Fibroblast of lung (primary cell): Measurements from ENCODE around the gene CLECL1. TPM values are rescaled to one million over a fixed set of nuclear protein-coding genes. Genes with fewer than 3 reads are reported as not detected.
"Not testable (repeated sequence)": the region's sequence is repeated elsewhere in the genome, so short reads cannot be mapped to it uniquely, and the experiment has no call there.

ENCODE experiments used
- DNase-seq, 2 donors: peaks; one replicate each; pipeline versions ENCODE4 v3.0.0 to v3.0.0-alpha.2; 2010; ENCODE audit warnings: low read depth in 2 of 2
- H2AFZ ChIP-seq: 2 replicates; pipeline ENCODE4 v1.5.1; 2012; ENCODE audit warnings: low read length, control low read depth, inconsistent platforms
- H3K27ac ChIP-seq: 2 replicates; pipeline ENCODE4 v1.5.1; 2011; ENCODE audit warnings: low read length, control low read depth; ENCODE audit not compliant: insufficient read depth
- H3K27me3 ChIP-seq: 2 replicates; pipeline ENCODE4 v1.5.1; 2011; ENCODE audit warnings: mild to moderate bottlenecking, low read length; ENCODE audit not compliant: control insufficient read depth, insufficient read depth
- H3K36me3 ChIP-seq: 2 replicates; pipeline ENCODE4 v1.5.1; 2011; ENCODE audit warnings: low read length; ENCODE audit not compliant: control insufficient read depth, insufficient read depth
- H3K4me1 ChIP-seq: 2 replicates; pipeline ENCODE4 v1.5.1; 2011; ENCODE audit warnings: low read length; ENCODE audit not compliant: control insufficient read depth, insufficient read depth; ENCODE audit errors: extremely low read depth
- H3K4me2 ChIP-seq: 2 replicates; pipeline ENCODE4 v1.5.1; 2011; ENCODE audit warnings: low read length, control low read depth; ENCODE audit not compliant: insufficient read depth; ENCODE audit errors: extremely low read depth
- H3K4me3 ChIP-seq, 4 experiments: fragments of 200-600 bp in 1 of 4; sonication (generic) in 1 of 4; replicated peaks in 1 of 4; 2 replicates each; pipeline ENCODE4 v1.5.1; 2011 to 2016; ENCODE audit warnings: low read length in 4 of 4, low read depth in 3 of 4, mild to moderate bottlenecking in 3 of 4, control low read depth in 2 of 4, inconsistent platforms in 1 of 4, mixed read lengths in 1 of 4; ENCODE audit not compliant: insufficient read depth in 1 of 4; ENCODE audit errors: control extremely low read depth in 1 of 4
- H3K79me2 ChIP-seq: 2 replicates; pipeline ENCODE4 v1.5.1; 2012; ENCODE audit warnings: mild to moderate bottlenecking, low read length, inconsistent platforms; ENCODE audit not compliant: control insufficient read depth, insufficient read depth
- H3K9ac ChIP-seq: 2 replicates; pipeline ENCODE4 v1.5.1; 2011; ENCODE audit warnings: mild to moderate bottlenecking, low read length, control low read depth; ENCODE audit not compliant: insufficient read depth
- H3K9me3 ChIP-seq: 2 replicates; pipeline ENCODE4 v1.5.1; 2012; ENCODE audit warnings: low read depth, low read length; ENCODE audit not compliant: control insufficient read depth, insufficient read depth
- H4K20me1 ChIP-seq: 2 replicates; pipeline ENCODE4 v1.5.1; 2011; ENCODE audit warnings: low read length; ENCODE audit not compliant: control insufficient read depth, insufficient read depth; ENCODE audit errors: extremely low read depth
- CTCF ChIP-seq, 2 donors: IDR thresholded peaks in 1 of 2; conservative IDR thresholded peaks in 1 of 2; 1 replicate in 1 of 2; 2 replicates in 1 of 2; pipeline ENCODE4 v1.5.1; 2011 to 2012; ENCODE audit warnings: low read length in 2 of 2, control low read depth in 1 of 2, inconsistent platforms in 1 of 2, low read depth in 1 of 2, mild to moderate bottlenecking in 1 of 2
- EZH2 ChIP-seq: IDR thresholded peaks from 2 replicates; pipeline ENCODE4 v1.5.1; 2012; ENCODE audit warnings: low read length, control low read depth, mild to moderate bottlenecking; ENCODE audit errors: missing control alignments
- polyA plus RNA-seq, 2 donors: library from polyadenylated mRNA; depleted of rRNA in 1 of 2; stranded (reverse) in 1 of 2; unstranded in 1 of 2; fragments of >200 nt; gene quantifications; 2 replicates each; pipeline ENCODE4 v1.2.1, GENCODE V29; 2011 to 2012; ENCODE audit warnings: missing spikeins in 1 of 2
- total RNA-seq: library from RNA; depleted of rRNA; stranded (reverse); fragments of >200 nt; gene quantifications from 2 replicates; pipeline ENCODE4 v1.2.1, GENCODE V29; 2014

The CLECL1 gene
- total and polyA plus RNA-seq, 2 donors (not counting 1 experiment from before 2014, with no cell fraction given) = not detected

GRCh38 chr12:9697619-9698018 is 35.3 kb downstream of the CLECL1 start:
- no peaks in the 10 kb centered on the region for H3K9me3 ChIP-seq
- no peak for TF ChIP-seq EZH2
- TF ChIP-seq CTCF (conservative IDR thresholded peaks at IDR 0.05 in 1 of 2, IDR thresholded peaks at IDR 0.05 in 1 of 2; ENCODE audit: low read depth in 1 of 2, low read length in 2 of 2) = no peak
- no peak overlapping the region for H2AFZ ChIP-seq
- H3K4me2 ChIP-seq = no peak overlapping the region
- H3K36me3 ChIP-seq = no peaks in the 10 kb centered on the region
- no peak for DNase-seq
- no peak overlapping the region for H3K27ac ChIP-seq
- no peaks in the 10 kb centered on the region for H4K20me1 ChIP-seq
- H3K27me3 ChIP-seq = no peaks in the 10 kb centered on the region
- H3K9ac ChIP-seq = no peak overlapping the region
- no peaks in the 10 kb centered on the region for H3K79me2 ChIP-seq
- H3K4me3 ChIP-seq = no peak overlapping the region
- H3K4me1 ChIP-seq = peaks cover 2% of the 10 kb centered on the region

GRCh38 chr12:9695661-9696060 is 37.2 kb downstream of the CLECL1 start:
- H3K27ac ChIP-seq = not testable (repeated sequence)

GRCh38 chr12:9695150-9695549 is 37.7 kb downstream of the CLECL1 start:
- H3K79me2 ChIP-seq, H3K36me3 ChIP-seq, H3K4me3 ChIP-seq, H3K27me3 ChIP-seq, H3K9ac ChIP-seq, H3K9me3 ChIP-seq, H3K4me2 ChIP-seq, DNase-seq, H3K4me1 ChIP-seq, H4K20me1 ChIP-seq, H2AFZ ChIP-seq, H3K27ac ChIP-seq: not testable (repeated sequence)

More at GRCh38 chr12:9695661-9696060, 37.2 kb downstream of the CLECL1 start:
- not testable (repeated sequence) for H3K27me3 ChIP-seq, H3K79me2 ChIP-seq, DNase-seq, H3K4me2 ChIP-seq, H2AFZ ChIP-seq, H4K20me1 ChIP-seq, H3K9ac ChIP-seq, H3K9me3 ChIP-seq, H3K4me3 ChIP-seq, H3K36me3 ChIP-seq, H3K4me1 ChIP-seq

GRCh38 chr12:9694241-9694640 is 38.7 kb downstream of the CLECL1 start:
- no peak for TF ChIP-seq CTCF (conservative IDR thresholded peaks at IDR 0.05 in 1 of 2, IDR thresholded peaks at IDR 0.05 in 1 of 2; ENCODE audit: low read depth in 1 of 2, low read length in 2 of 2)
- TF ChIP-seq EZH2 = no peak
- Histone ChIP-seq H3K9me3 (no peaks in the 10 kb centered on the region), H2AFZ (no peak overlapping the region), H3K27me3 (no peaks in the 10 kb centered on the region), H3K4me2 (no peak overlapping the region), H3K4me1 (no peaks in the 10 kb centered on the region), H3K36me3 (no peaks in the 10 kb centered on the region), H3K27ac (no peak overlapping the region), H3K9ac (no peak overlapping the region), H4K20me1 (no peaks in the 10 kb centered on the region), H3K4me3 (no peak overlapping the region), H3K79me2 (no peaks in the 10 kb centered on the region)
- DNase-seq = no peak
